Muscle of leg (tissue), 11 donors: ENCODE data around the gene FMO5. TPM values are rescaled to one million over a fixed set of nuclear protein-coding genes. Genes with fewer than 3 reads are reported as not detected.
A peak's percentile ranks its signal among the peaks of the same experiment; 100 is the strongest.
"Not testable (repeated sequence)": the region's sequence is repeated elsewhere in the genome, so short reads cannot be mapped to it uniquely, and the experiment has no call there.

Experiments used
- DNase-seq: peaks from one replicate; pipeline ENCODE4 v3.0.0; 2013
- H3K27ac ChIP-seq: one replicate; pipeline ENCODE4 v1.5.1; 2013; ENCODE audit warnings: mild to moderate bottlenecking, low read length, control low read depth
- H3K27me3 ChIP-seq: one replicate; pipeline ENCODE4 v1.6.1; 2013; ENCODE audit warnings: low read length; ENCODE audit not compliant: control insufficient read depth, insufficient read depth
- H3K36me3 ChIP-seq: one replicate; pipeline ENCODE4 v1.6.1; 2013; ENCODE audit warnings: low read length; ENCODE audit not compliant: control insufficient read depth, insufficient read depth
- H3K4me1 ChIP-seq: one replicate; pipeline ENCODE4 v1.6.1; 2013; ENCODE audit warnings: low read length; ENCODE audit not compliant: control insufficient read depth, insufficient read depth
- H3K4me3 ChIP-seq: one replicate; pipeline ENCODE4 v1.5.1; 2013; ENCODE audit warnings: low read length, control low read depth
- H3K9me3 ChIP-seq: replicated peaks from 2 replicates; pipeline ENCODE4 v1.6.1; 2013; ENCODE audit warnings: low read depth, low read length; ENCODE audit not compliant: control insufficient read depth
- WGBS: methylation state at CpG from one replicate; pipeline ENCODE4 v1.1.5; 2013; ENCODE audit warnings: missing lambda C conversion rate; ENCODE audit not compliant: insufficient coverage; 5-methylcytosine and 5-hydroxymethylcytosine counted together
- polyA plus RNA-seq, 8 donors: library from polyadenylated mRNA; unstranded; fragments of 120-200 nt; gene quantifications; one replicate each; pipeline versions ENCODE4 v1.2.1 to v1.2.3, GENCODE V29; 2013; ENCODE audit warnings: inconsistent platforms in 1 of 8, low replicate concordance in 1 of 8; ENCODE audit not compliant: insufficient read length in 8 of 8, insufficient read depth in 1 of 8
- total RNA-seq: library from RNA; stranded (reverse); fragments of 120-200 nt; gene quantifications from one replicate; pipeline ENCODE4 v1.2.4, GENCODE V29; 2013

The FMO5 gene
- total and polyA plus RNA-seq, 9 donors: 1.0 to 2.5 (median 2.1) TPM

- peak; percentile 99 for DNase-seq
- H3K4me3 ChIP-seq: peak within 1 kb of the TSS; percentile 95
- H3K36me3 ChIP-seq: peaks cover 3% of the 10 kb centered on the region
- H3K9me3 ChIP-seq: no peaks in the 10 kb centered on the region
- peaks cover 14% of the 10 kb centered on the region for H3K4me1 ChIP-seq
- peak within 1 kb of the TSS; percentile 98 for H3K27ac ChIP-seq
- WGBS: under 1% methylated on average over 72 of the region's 72 CpGs
- H3K27me3 ChIP-seq: no peaks in the 10 kb centered on the region
These were observed 52.7 kb downstream of the FMO5 start, which contains the start of gene PRKAB2 for GRCh38 chr1:147172168-147173016. Gene PRKAB2 (minus strand): TSS chr1:147172470. CDS start chr1:147172144, 326 bp downstream.

GRCh38 chr1:147171399-147172167, 53.6 kb downstream of the FMO5 start:
- Histone ChIP-seq H3K27ac (peak overlapping the region; percentile 97), H3K36me3 (peaks cover 4% of the 10 kb centered on the region), H3K4me3 (peak overlapping the region; percentile 95), H3K4me1 (peaks cover 14% of the 10 kb centered on the region), H3K27me3 (no peaks in the 10 kb centered on the region), H3K9me3 (no peaks in the 10 kb centered on the region)
- DNase-seq: peak; percentile 42
- WGBS: under 1% methylated on average over 27 of the region's 32 CpGs

GRCh38 chr1:147169840-147170674, 55.1 kb downstream of the FMO5 start:
- no peak for DNase-seq
- Histone ChIP-seq H3K27ac (no peak overlapping the region), H3K36me3 (peaks cover 10% of the 10 kb centered on the region), H3K4me1 (peaks cover 14% of the 10 kb centered on the region), H3K27me3 (no peaks in the 10 kb centered on the region), H3K4me3 (no peak overlapping the region), H3K9me3 (no peaks in the 10 kb centered on the region)
- 93% methylated on average over 2 of the region's 6 CpGs for WGBS

- DNase-seq: no peak
- peaks cover 10% of the 10 kb centered on the region for H3K36me3 ChIP-seq
- H3K27me3 ChIP-seq: no peaks in the 10 kb centered on the region
- WGBS: no CpG with 5 or more reads among the region's 3 CpGs
- H3K27ac ChIP-seq: no peak overlapping the region
- H3K4me3 ChIP-seq: no peak overlapping the region
- H3K4me1 ChIP-seq: peaks cover 14% of the 10 kb centered on the region
- H3K9me3 ChIP-seq: no peaks in the 10 kb centered on the region
These were observed 56.0 kb downstream of the FMO5 start for GRCh38 chr1:147169171-147169570.

GRCh38 chr1:147168626-147169058, 56.5 kb downstream of the FMO5 start:
- 40% methylated on average over 1 of the region's 2 CpGs for WGBS
- DNase-seq: peak; percentile 18
- H3K27me3 ChIP-seq: no peaks in the 10 kb centered on the region
- H3K9me3 ChIP-seq: no peaks in the 10 kb centered on the region
- H3K4me1 ChIP-seq: peaks cover 14% of the 10 kb centered on the region
- no peak overlapping the region for H3K27ac ChIP-seq
- H3K36me3 ChIP-seq: peaks cover 14% of the 10 kb centered on the region
- H3K4me3 ChIP-seq: no peak overlapping the region

GRCh38 chr1:147167365-147167764, 57.8 kb downstream of the FMO5 start:
- no peaks in the 10 kb centered on the region for H3K27me3 ChIP-seq
- H3K27ac ChIP-seq: no peak overlapping the region
- no peak for DNase-seq
- no peaks in the 10 kb centered on the region for H3K9me3 ChIP-seq
- no peak overlapping the region for H3K4me3 ChIP-seq
- no CpG with 5 or more reads among the region's 1 CpG for WGBS
- peaks cover 15% of the 10 kb centered on the region for H3K36me3 ChIP-seq
- peaks cover 9% of the 10 kb centered on the region for H3K4me1 ChIP-seq

- no peaks in the 10 kb centered on the region for H3K27me3 ChIP-seq
- H3K9me3 ChIP-seq: no peaks in the 10 kb centered on the region
- H3K36me3 ChIP-seq: peaks cover 36% of the 10 kb centered on the region
- H3K4me3 ChIP-seq: no peak overlapping the region
- no peaks in the 10 kb centered on the region for H3K4me1 ChIP-seq
- no peak overlapping the region for H3K27ac ChIP-seq
- no peak for DNase-seq
- WGBS: no CpG with 5 or more reads among the region's 1 CpG
These were observed 62.1 kb downstream of the FMO5 start for GRCh38 chr1:147163019-147163418.

GRCh38 chr1:147162093-147162492, 63.0 kb downstream of the FMO5 start:
- Histone ChIP-seq H3K36me3 (peaks cover 35% of the 10 kb centered on the region), H3K4me3 (no peak overlapping the region), H3K27ac (no peak overlapping the region), H3K9me3 (no peaks in the 10 kb centered on the region), H3K27me3 (no peaks in the 10 kb centered on the region), H3K4me1 (no peaks in the 10 kb centered on the region)
- DNase-seq: no peak

- peaks cover 27% of the 10 kb centered on the region for H3K36me3 ChIP-seq
- WGBS: no CpG with 5 or more reads among the region's 2 CpGs
- H3K4me1 ChIP-seq: not testable (repeated sequence)
These were observed 68.0 kb downstream of the FMO5 start for GRCh38 chr1:147157116-147157515.

More at GRCh38 chr1:147157116-147157515, 68.0 kb downstream of the FMO5 start:
- H3K27me3 ChIP-seq, H3K27ac ChIP-seq, H3K4me3 ChIP-seq, DNase-seq, H3K9me3 ChIP-seq: not testable (repeated sequence)
